ENCODE measurements around the gene PROM1. TPM values are rescaled to one million over a fixed set of nuclear protein-coding genes. Genes with fewer than 3 reads are reported as not detected.

PROM1 gene
- total and polyA plus RNA-seq, 9 of the 15 experiments (the other 6 are each of a cell fraction or from before 2014, with no cell fraction given): 0.05 TPM; not detected in 8

- TF ChIP-seq RREB1 (CRISPR knock-in tag; IDR thresholded peaks at IDR 0.05): no peak
- TF ChIP-seq NFIX (CRISPR knock-in tag; IDR thresholded peaks at IDR 0.05; ENCODE audit: low read depth): no peak
- no peak for TF ChIP-seq TAF9B (IDR thresholded peaks at IDR 0.05; ENCODE audit: partially characterized antibody)
- TF ChIP-seq CXXC5 (CRISPR knock-in tag; IDR thresholded peaks at IDR 0.05): no peak
- TF ChIP-seq ILF3 (IDR thresholded peaks at IDR 0.05; ENCODE audit: borderline replicate concordance): no peak
- TF ChIP-seq ZNF589 (CRISPR knock-in tag; IDR thresholded peaks at IDR 0.05; ENCODE audit: low read depth): no peak
Observed at GRCh38 chr4:15928883-15929282, 154.9 kb downstream of the PROM1 start (continued).

All from K562 (cell line).